MCF 10A (cell line): ENCODE data around the gene KCNQ5. TPM values are rescaled to one million over a fixed set of nuclear protein-coding genes. Genes with fewer than 3 reads are reported as not detected.

Source experiments
- BruUV-seq: library from RNA; stranded (reverse); fragments of 400-500 nt; replicated peaks from 2 replicates; lab custom pipeline; 2021; lab: Mats Ljungman, UMichigan
- CTCF ChIA-PET: fragments of 300-600 bp; sonication (Branson Sonifier 250); formaldehyde crosslinking; extraction: SDS; loops from one replicate; lab custom pipeline; 2021; ENCODE audit warnings: antibody characterized with exemption, inconsistent platforms; lab: Yijun Ruan, JAX
- POLR2A ChIA-PET: fragments of 300-600, 350-650 bp; sonication (Branson Sonifier 250); formaldehyde crosslinking; extraction: SDS; loops from one replicate; lab custom pipeline; 2020; ENCODE audit warnings: antibody characterized with exemption, inconsistent platforms; lab: Yijun Ruan, JAX
- DNase-seq: peaks from one replicate; pipeline ENCODE4 v3.0.0-alpha.2; 2018; ENCODE audit not compliant: unreplicated experiment
- H3K27ac Mint-ChIP-seq: one replicate; pipeline ENCODE4 v1.8.0; 2022; ENCODE audit warnings: mild to moderate bottlenecking, low read depth, mixed read lengths; ENCODE audit not compliant: unreplicated experiment
- H3K27me3 Mint-ChIP-seq: one replicate; pipeline ENCODE4 v1.8.0; 2022; ENCODE audit warnings: mixed read lengths; ENCODE audit not compliant: insufficient read depth, unreplicated experiment
- H3K36me3 Mint-ChIP-seq: one replicate; pipeline ENCODE4 v1.8.0; 2022; ENCODE audit warnings: mild to moderate bottlenecking, moderate library complexity, mixed read lengths; ENCODE audit not compliant: insufficient read depth, unreplicated experiment
- H3K4me1 Mint-ChIP-seq: one replicate; pipeline ENCODE4 v1.8.0; 2022; ENCODE audit warnings: mixed read lengths; ENCODE audit not compliant: insufficient read depth, unreplicated experiment
- H3K4me3 Mint-ChIP-seq: one replicate; pipeline ENCODE4 v1.8.0; 2022; ENCODE audit warnings: mild to moderate bottlenecking, moderate library complexity, mixed read lengths; ENCODE audit not compliant: unreplicated experiment
- H3K9me3 Mint-ChIP-seq: one replicate; pipeline ENCODE4 v1.8.0; 2022; ENCODE audit warnings: mixed read lengths; ENCODE audit not compliant: unreplicated experiment
- intact Hi-C: fragments of 100-400 bp; cut with micrococcal nuclease; formaldehyde crosslinking; loops from 2 replicates; pipeline ENCODE4 v1.14.1; 2022
- total RNA-seq: library from RNA; stranded (reverse); gene quantifications from 2 replicates; pipeline ENCODE4 v1.2.3, GENCODE V29; 2022
- TF ChIP-seq, protein P1 (sequence below): fragments of 200-600 bp; IDR thresholded peaks from one replicate; pipeline ENCODE4 v1.8.0; 2022; ENCODE audit warnings: antibody characterized with exemption, mild to moderate bottlenecking; ENCODE audit not compliant: unreplicated experiment

The KCNQ5 gene
- total RNA-seq, 1 experiment from 2014 or later, result 10.3 TPM

DNA sequence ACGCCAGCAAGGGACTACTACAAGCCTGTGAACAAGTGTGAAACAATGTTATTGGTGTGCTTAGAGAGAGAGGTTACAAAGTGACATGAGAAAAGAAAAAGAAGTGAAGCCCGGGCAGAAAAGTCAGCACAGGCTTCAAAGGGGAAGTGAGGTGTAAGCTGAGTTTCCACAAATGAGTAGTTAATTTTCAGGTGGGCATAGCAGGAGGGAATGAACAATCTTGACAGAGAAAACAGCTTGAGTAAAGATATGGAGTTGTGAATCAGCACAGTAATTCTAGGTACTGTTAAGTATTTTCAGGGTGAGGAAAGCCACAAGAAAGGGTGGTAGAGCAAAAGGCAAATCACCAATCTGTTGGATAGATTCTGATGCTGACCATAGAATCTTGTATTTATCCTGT is 4.3 kb downstream of the KCNQ5 start:
- H3K36me3 Mint-ChIP-seq, result no peaks in the 10 kb centered on the region
- peaks cover 18% of the 10 kb centered on the region for H3K4me1 Mint-ChIP-seq
- H3K4me3 Mint-ChIP-seq, result no peak overlapping the region
- ChIA-PET CTCF (interaction anchor here (3.6 kb wide), 1 partner anchor 10 kb away, joined by 17 read pairs; no protein-coding TSS in a partner anchor), POLR2A (no interaction called here)
- no peaks in the 10 kb centered on the region for H3K9me3 Mint-ChIP-seq
- H3K27ac Mint-ChIP-seq, result no peak overlapping the region
- no TSS peak for BruUV-seq
- no peaks in the 10 kb centered on the region for H3K27me3 Mint-ChIP-seq
- TF ChIP-seq, protein P1, sequence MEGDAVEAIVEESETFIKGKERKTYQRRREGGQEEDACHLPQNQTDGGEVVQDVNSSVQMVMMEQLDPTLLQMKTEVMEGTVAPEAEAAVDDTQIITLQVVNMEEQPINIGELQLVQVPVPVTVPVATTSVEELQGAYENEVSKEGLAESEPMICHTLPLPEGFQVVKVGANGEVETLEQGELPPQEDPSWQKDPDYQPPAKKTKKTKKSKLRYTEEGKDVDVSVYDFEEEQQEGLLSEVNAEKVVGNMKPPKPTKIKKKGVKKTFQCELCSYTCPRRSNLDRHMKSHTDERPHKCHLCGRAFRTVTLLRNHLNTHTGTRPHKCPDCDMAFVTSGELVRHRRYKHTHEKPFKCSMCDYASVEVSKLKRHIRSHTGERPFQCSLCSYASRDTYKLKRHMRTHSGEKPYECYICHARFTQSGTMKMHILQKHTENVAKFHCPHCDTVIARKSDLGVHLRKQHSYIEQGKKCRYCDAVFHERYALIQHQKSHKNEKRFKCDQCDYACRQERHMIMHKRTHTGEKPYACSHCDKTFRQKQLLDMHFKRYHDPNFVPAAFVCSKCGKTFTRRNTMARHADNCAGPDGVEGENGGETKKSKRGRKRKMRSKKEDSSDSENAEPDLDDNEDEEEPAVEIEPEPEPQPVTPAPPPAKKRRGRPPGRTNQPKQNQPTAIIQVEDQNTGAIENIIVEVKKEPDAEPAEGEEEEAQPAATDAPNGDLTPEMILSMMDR, result no peak
- DNase-seq, result no peak
- intact Hi-C loops, result loop anchor here (10.0 kb wide), 3 partner anchors 239 to 699 kb away; no protein-coding TSS in a partner anchor

DNA sequence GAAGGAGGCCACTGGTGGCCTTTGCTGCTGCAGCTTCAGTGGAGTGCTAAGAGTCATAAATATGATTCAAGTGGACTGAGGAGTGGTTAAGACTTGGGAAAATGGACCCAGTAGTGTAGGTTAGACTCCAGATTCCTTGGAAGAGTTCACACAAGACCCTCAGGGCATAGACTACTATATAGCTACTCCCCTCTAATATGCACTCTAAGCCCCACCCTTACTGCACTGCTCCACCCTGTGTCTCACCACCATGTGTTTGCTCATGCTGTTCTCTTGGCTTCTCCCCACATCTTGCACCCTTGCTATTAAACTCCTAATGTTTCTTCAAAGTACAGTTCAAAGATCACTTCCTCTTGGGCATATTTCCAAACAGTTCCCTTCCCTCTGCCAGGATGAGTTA is 5.7 kb downstream of the KCNQ5 start:
- Mint-ChIP-seq H3K36me3 (peaks cover 3% of the 10 kb centered on the region), H3K4me3 (no peak overlapping the region), H3K4me1 (peaks cover 24% of the 10 kb centered on the region), H3K27me3 (no peaks in the 10 kb centered on the region), H3K9me3 (no peaks in the 10 kb centered on the region), H3K27ac (no peak overlapping the region)
- no TSS peak for BruUV-seq
- POLR2A ChIA-PET, result interaction anchor here (0.8 kb wide), 1 partner anchor 161 kb away, joined by 3 read pairs; no protein-coding TSS in a partner anchor
- CTCF ChIA-PET, result interaction anchor here (0.6 to 3.6 kb wide), 5 partner anchors 11 to 546 kb away, joined by 3 to 17 read pairs (median 4); no protein-coding TSS in a partner anchor
- TF ChIP-seq, protein P1, result no peak
- intact Hi-C loops, result loop anchor here (10.0 kb wide), 3 partner anchors 237 to 697 kb away; no protein-coding TSS in a partner anchor
- no peak for DNase-seq

DNA sequence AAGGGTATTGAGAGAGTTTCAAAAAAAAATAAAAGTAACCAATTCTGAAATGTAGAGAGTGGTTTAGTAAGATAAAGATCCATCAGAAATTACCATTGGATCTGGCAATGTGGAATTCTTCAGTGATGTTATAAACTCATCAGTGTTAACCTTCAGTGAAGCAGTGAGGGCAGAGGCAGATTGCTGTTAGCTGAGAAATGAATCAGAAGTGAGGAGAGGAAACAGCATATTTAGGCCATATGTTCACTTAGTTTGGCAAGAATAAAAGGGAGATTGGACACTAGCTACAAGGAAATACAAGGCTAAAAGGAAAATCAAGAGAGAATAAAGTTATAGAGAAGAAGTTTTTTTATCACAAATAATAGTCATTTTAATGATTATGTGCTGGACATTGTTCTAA is 9.6 kb downstream of the KCNQ5 start:
- Mint-ChIP-seq H3K27me3 (no peaks in the 10 kb centered on the region), H3K4me3 (no peak overlapping the region), H3K4me1 (peaks cover 15% of the 10 kb centered on the region), H3K36me3 (peaks cover 6% of the 10 kb centered on the region), H3K9me3 (no peaks in the 10 kb centered on the region), H3K27ac (no peak overlapping the region)
- no peak for DNase-seq
- ChIA-PET POLR2A (no interaction called here), CTCF (interaction anchor here (1.1 to 2.0 kb wide), 3 partner anchors 10 to 16 kb away, joined by 3 to 4 read pairs (median 4); no protein-coding TSS in a partner anchor)
- TF ChIP-seq, protein P1, result no peak
- intact Hi-C loops, result no loop called here
- no TSS peak for BruUV-seq

DNA sequence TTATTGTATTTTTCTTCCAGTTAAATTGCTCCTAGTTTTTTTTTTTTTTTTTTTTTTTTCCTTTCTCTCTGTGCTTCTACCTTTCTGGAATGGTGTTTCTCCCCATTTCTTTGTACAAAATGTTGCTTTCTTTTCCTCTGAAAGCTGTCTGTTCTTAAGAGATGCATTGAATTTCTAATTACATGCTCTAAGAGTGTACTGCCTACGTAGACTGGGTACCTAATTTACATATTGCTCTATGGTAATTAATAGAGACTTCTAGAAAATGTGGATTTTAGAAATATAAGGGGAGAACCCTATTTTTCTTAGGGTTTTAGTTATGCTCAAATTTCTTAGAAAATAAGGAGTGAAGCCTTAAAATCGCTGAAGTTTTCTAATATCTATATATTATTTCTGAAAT is 13.8 kb downstream of the KCNQ5 start:
- intact Hi-C loops, result no loop called here
- H3K4me3 Mint-ChIP-seq, result no peak overlapping the region
- POLR2A ChIA-PET, result interaction anchor here (0.5 kb wide), 1 partner anchor 152 kb away, joined by 3 read pairs; no protein-coding TSS in a partner anchor
- no peak overlapping the region for H3K27ac Mint-ChIP-seq
- no peaks in the 10 kb centered on the region for H3K27me3 Mint-ChIP-seq
- no TSS peak for BruUV-seq
- peaks cover 9% of the 10 kb centered on the region for H3K4me1 Mint-ChIP-seq
- TF ChIP-seq, protein P1, result no peak
- DNase-seq, result no peak
- CTCF ChIA-PET, result interaction anchor here (0.6 to 1.1 kb wide), 2 partner anchors 494 to 817 kb away, joined by 3 read pairs; no protein-coding TSS in a partner anchor
- no peaks in the 10 kb centered on the region for H3K9me3 Mint-ChIP-seq
- peaks cover 6% of the 10 kb centered on the region for H3K36me3 Mint-ChIP-seq
